Dendritic cell treated with granulocyte-macrophage colony-stimulating factor and Interleukin-4, amounts not matched to agents 40 ng/mL and 50 ng/mL, for 4 days (primary cell): ENCODE data around the gene SEC22A.

Experiments used
- H3K27ac Mint-ChIP-seq: one replicate; pipeline ENCODE4 v1.8.0; 2022; ENCODE audit warnings: mild to moderate bottlenecking, mixed read lengths
- H3K27me3 Mint-ChIP-seq: one replicate; pipeline ENCODE4 v1.8.0; 2022; ENCODE audit warnings: mild to moderate bottlenecking, mixed read lengths
- H3K36me3 Mint-ChIP-seq: one replicate; pipeline ENCODE4 v1.8.0; 2022; ENCODE audit warnings: low read depth, mixed read lengths
- H3K4me1 Mint-ChIP-seq: one replicate; pipeline ENCODE4 v1.8.0; 2022; ENCODE audit warnings: low read depth, mixed read lengths
- H3K4me3 Mint-ChIP-seq: one replicate; pipeline ENCODE4 v1.8.0; 2022; ENCODE audit warnings: mild to moderate bottlenecking, moderate library complexity, mixed read lengths
- H3K9me3 Mint-ChIP-seq: one replicate; pipeline ENCODE4 v1.8.0; 2022; ENCODE audit warnings: mixed read lengths
- intact Hi-C: fragments of 100-400 bp; cut with micrococcal nuclease; formaldehyde crosslinking; loops from one replicate; pipeline ENCODE4 v1.15.0; 2022

SEC22A gene

GRCh38 chr3:123262868-123263267 is 61.1 kb downstream of the SEC22A start:
- no peak overlapping the region for H3K27ac Mint-ChIP-seq
- H3K9me3 Mint-ChIP-seq: no peaks in the 10 kb centered on the region
- no peaks in the 10 kb centered on the region for H3K4me1 Mint-ChIP-seq
- H3K27me3 Mint-ChIP-seq: no peaks in the 10 kb centered on the region
- H3K4me3 Mint-ChIP-seq: no peak overlapping the region
- H3K36me3 Mint-ChIP-seq: peaks cover 61% of the 10 kb centered on the region
- intact Hi-C loops: no loop called here

- Mint-ChIP-seq H3K27me3 (no peaks in the 10 kb centered on the region), H3K27ac (no peak overlapping the region), H3K4me3 (no peak overlapping the region), H3K4me1 (no peaks in the 10 kb centered on the region), H3K36me3 (peaks cover 70% of the 10 kb centered on the region), H3K9me3 (no peaks in the 10 kb centered on the region)
- intact Hi-C loops: no loop called here
Measured at GRCh38 chr3:123263941-123264340, 62.2 kb downstream of the SEC22A start.

- intact Hi-C loops: no loop called here
Measured at GRCh38 chr3:123267821-123268220, 66.1 kb downstream of the SEC22A start.

GRCh38 chr3:123270818-123271217 is 69.1 kb downstream of the SEC22A start:
- Mint-ChIP-seq H3K4me3 (no peak overlapping the region), H3K27me3 (no peaks in the 10 kb centered on the region), H3K9me3 (no peaks in the 10 kb centered on the region), H3K4me1 (no peaks in the 10 kb centered on the region), H3K36me3 (peaks cover 39% of the 10 kb centered on the region), H3K27ac (no peak overlapping the region)
- intact Hi-C loops: no loop called here

More at GRCh38 chr3:123267821-123268220, 66.1 kb downstream of the SEC22A start:
- H3K9me3 Mint-ChIP-seq: no peaks in the 10 kb centered on the region
- H3K27me3 Mint-ChIP-seq: no peaks in the 10 kb centered on the region
- no peak overlapping the region for H3K4me3 Mint-ChIP-seq
- H3K4me1 Mint-ChIP-seq: no peaks in the 10 kb centered on the region
- H3K36me3 Mint-ChIP-seq: peaks cover 65% of the 10 kb centered on the region
- H3K27ac Mint-ChIP-seq: no peak overlapping the region

DNA sequence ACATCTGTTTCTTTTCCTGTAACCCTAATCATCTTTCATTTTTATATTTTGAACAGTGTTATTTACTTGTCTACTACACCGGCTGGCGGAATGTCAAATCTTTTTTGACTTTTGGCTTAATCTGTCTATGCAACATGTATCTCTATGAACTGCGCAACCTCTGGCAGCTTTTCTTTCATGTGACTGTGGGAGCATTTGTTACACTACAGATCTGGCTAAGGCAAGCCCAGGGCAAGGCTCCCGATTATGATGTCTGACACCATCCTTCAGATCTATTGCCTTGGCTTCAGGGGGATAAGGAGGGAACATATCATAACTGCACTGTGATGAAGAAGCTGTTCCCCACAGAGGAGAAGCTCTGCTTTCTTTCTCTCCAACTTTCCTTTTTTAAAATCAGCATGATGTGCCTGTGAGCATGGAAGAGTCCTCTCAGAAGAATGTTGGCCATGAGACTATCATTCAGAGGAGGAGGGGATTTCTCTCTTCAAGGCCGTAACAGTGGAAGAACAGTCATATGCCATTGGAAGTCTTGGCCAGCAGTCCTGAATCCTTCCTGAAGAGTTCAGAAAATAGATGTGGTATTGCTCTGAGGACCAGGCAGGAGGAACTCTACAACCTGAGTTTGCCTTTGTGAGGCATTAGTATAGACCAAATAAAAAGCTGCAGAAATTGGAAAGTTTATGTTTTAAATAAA is 69.9 kb downstream of the SEC22A start:
- Mint-ChIP-seq H3K4me3 (no peak overlapping the region), H3K36me3 (peaks cover 31% of the 10 kb centered on the region), H3K9me3 (no peaks in the 10 kb centered on the region), H3K27ac (no peak overlapping the region), H3K4me1 (no peaks in the 10 kb centered on the region), H3K27me3 (no peaks in the 10 kb centered on the region)
- intact Hi-C loops: no loop called here

DNA sequence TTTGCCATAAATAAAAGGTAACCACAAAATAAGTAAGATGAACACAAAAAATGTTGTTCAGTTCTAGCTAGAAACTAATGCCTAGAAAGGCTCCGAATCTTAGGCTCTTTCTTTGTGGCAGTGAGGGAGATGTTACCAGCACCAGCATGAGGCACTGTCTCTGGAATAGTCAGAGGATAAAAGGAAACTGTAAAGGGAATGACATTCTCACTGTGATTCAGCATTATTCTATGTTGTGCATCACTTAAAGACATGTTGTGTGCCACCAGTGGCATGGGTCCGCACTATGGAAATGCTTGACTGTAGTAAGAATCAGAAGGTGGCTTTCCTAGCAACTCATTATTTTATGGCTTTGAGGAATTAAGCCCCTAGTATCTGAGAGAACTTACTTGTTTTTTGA is 70.8 kb downstream of the SEC22A start:
- Mint-ChIP-seq H3K27me3 (no peaks in the 10 kb centered on the region), H3K36me3 (peaks cover 22% of the 10 kb centered on the region), H3K4me3 (no peak overlapping the region), H3K9me3 (no peaks in the 10 kb centered on the region), H3K4me1 (no peaks in the 10 kb centered on the region), H3K27ac (no peak overlapping the region)
- intact Hi-C loops: no loop called here

GRCh38 chr3:123275691-123276090 is 73.9 kb downstream of the SEC22A start:
- H3K9me3 Mint-ChIP-seq: no peaks in the 10 kb centered on the region
- peaks cover 9% of the 10 kb centered on the region for H3K36me3 Mint-ChIP-seq
- intact Hi-C loops: no loop called here
- H3K4me1 Mint-ChIP-seq: no peaks in the 10 kb centered on the region
- H3K4me3 Mint-ChIP-seq: no peak overlapping the region
- no peaks in the 10 kb centered on the region for H3K27me3 Mint-ChIP-seq
- no peak overlapping the region for H3K27ac Mint-ChIP-seq

DNA sequence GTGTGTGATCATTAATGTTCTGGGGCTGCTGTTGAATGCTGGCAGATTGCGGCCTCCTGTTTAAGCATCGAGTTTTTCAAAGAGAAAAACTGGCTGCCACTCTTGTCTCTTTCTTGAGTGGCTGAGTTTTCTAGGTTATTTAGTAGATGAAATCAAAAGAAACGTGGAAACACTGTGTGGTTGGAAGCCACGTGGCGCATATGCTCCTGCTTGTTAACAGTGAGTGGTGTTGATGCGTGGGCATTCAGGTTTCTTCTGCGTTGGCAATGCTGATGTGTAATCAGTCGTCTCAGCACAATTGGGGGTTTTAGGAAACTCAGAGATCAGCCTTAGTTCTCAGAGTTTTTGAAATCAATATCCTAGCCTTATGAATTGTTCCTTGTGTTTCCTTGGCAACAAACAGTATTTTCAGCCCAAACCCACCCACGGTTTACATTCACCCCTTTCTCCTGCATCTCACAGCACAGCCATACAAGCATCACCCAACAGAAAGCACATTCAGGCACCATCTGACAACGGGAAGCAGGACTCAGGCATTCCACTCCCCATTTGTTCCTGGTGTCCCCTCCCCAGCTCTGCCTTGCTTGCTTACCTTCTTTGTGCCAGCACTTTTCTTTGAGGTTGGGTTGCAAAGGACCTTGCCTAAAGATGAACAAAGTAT is 74.7 kb downstream of the SEC22A start:
- intact Hi-C loops: no loop called here
- no peaks in the 10 kb centered on the region for H3K9me3 Mint-ChIP-seq
- H3K4me3 Mint-ChIP-seq: no peak overlapping the region
- no peaks in the 10 kb centered on the region for H3K4me1 Mint-ChIP-seq
- no peak overlapping the region for H3K27ac Mint-ChIP-seq
- H3K27me3 Mint-ChIP-seq: no peaks in the 10 kb centered on the region
- H3K36me3 Mint-ChIP-seq: peaks cover 7% of the 10 kb centered on the region

GRCh38 chr3:123277106-123277505 is 75.4 kb downstream of the SEC22A start:
- H3K36me3 Mint-ChIP-seq: peaks cover under 1% of the 10 kb centered on the region
- intact Hi-C loops: no loop called here
- H3K4me3 Mint-ChIP-seq: no peak overlapping the region
- H3K27me3 Mint-ChIP-seq: no peaks in the 10 kb centered on the region
- H3K9me3 Mint-ChIP-seq: no peaks in the 10 kb centered on the region
- H3K4me1 Mint-ChIP-seq: no peaks in the 10 kb centered on the region
- H3K27ac Mint-ChIP-seq: no peak overlapping the region

GRCh38 chr3:123278446-123278845 is 76.7 kb downstream of the SEC22A start:
- intact Hi-C loops: no loop called here
- H3K4me1 Mint-ChIP-seq: no peaks in the 10 kb centered on the region
- no peaks in the 10 kb centered on the region for H3K36me3 Mint-ChIP-seq
- no peak overlapping the region for H3K4me3 Mint-ChIP-seq
- H3K27me3 Mint-ChIP-seq: no peaks in the 10 kb centered on the region
- H3K9me3 Mint-ChIP-seq: no peaks in the 10 kb centered on the region
- no peak overlapping the region for H3K27ac Mint-ChIP-seq

DNA sequence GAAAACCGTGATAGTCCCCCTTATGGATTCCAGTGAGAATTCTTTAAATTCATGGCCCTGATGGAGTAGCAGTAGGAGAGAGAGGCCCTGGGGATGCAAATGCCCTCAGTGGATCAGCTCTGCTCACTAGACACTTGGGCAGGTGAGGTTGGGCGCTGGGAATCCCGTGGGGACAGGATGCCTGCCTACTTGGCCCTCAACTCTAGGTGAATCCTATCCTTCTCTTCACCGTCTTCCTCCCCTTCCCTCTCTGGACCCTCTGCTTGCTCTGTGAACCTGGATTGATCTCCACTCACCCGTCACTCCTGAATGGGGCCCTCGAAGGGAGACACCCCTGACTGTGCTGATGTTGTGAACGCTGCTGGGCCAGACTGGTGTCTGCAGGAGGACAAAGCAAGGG is 77.4 kb downstream of the SEC22A start:
- Mint-ChIP-seq H3K9me3 (no peaks in the 10 kb centered on the region), H3K27me3 (no peaks in the 10 kb centered on the region), H3K36me3 (no peaks in the 10 kb centered on the region), H3K27ac (no peak overlapping the region), H3K4me3 (no peak overlapping the region), H3K4me1 (no peaks in the 10 kb centered on the region)
- intact Hi-C loops: no loop called here

- Mint-ChIP-seq H3K36me3 (no peaks in the 10 kb centered on the region), H3K27ac (no peak overlapping the region), H3K27me3 (no peaks in the 10 kb centered on the region), H3K9me3 (no peaks in the 10 kb centered on the region), H3K4me1 (no peaks in the 10 kb centered on the region), H3K4me3 (no peak overlapping the region)
- intact Hi-C loops: no loop called here
Measured at GRCh38 chr3:123281406-123281805, 79.7 kb downstream of the SEC22A start.

- Mint-ChIP-seq H3K36me3 (no peaks in the 10 kb centered on the region), H3K9me3 (no peaks in the 10 kb centered on the region), H3K4me1 (no peaks in the 10 kb centered on the region), H3K27ac (no peak overlapping the region), H3K4me3 (no peak overlapping the region), H3K27me3 (no peaks in the 10 kb centered on the region)
- intact Hi-C loops: no loop called here
Measured at GRCh38 chr3:123281929-123282328, 80.2 kb downstream of the SEC22A start.

GRCh38 chr3:123282461-123282860 is 80.7 kb downstream of the SEC22A start:
- intact Hi-C loops: no loop called here
- H3K4me3 Mint-ChIP-seq: no peak overlapping the region
- H3K36me3 Mint-ChIP-seq: no peaks in the 10 kb centered on the region
- H3K9me3 Mint-ChIP-seq: no peaks in the 10 kb centered on the region
- H3K27ac Mint-ChIP-seq: no peak overlapping the region
- no peaks in the 10 kb centered on the region for H3K27me3 Mint-ChIP-seq
- H3K4me1 Mint-ChIP-seq: no peaks in the 10 kb centered on the region

DNA sequence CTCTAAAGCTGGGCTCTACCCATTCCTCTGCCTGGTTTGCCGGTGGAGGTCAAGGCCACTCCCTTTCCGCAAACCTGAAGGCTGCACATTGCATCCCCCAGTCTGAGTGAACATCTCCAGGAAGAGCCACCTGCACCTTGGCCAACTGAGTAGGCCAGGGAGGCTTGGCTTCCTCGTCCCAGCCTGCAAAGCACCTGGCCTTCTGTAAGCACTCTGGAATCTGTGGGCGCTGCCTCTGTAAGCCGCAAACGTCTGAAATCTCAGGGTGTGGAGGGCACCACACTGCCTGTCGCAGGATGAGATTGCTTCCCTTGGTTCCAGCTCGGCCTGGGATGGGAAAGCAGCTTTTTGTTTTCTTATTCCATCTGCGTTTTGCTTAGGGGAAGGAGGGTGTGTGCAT is 81.3 kb downstream of the SEC22A start:
- H3K4me3 Mint-ChIP-seq: no peak overlapping the region
- H3K36me3 Mint-ChIP-seq: no peaks in the 10 kb centered on the region
- intact Hi-C loops: no loop called here
- H3K27me3 Mint-ChIP-seq: no peaks in the 10 kb centered on the region
- no peaks in the 10 kb centered on the region for H3K9me3 Mint-ChIP-seq
- H3K27ac Mint-ChIP-seq: no peak overlapping the region
- no peaks in the 10 kb centered on the region for H3K4me1 Mint-ChIP-seq
